Measurements from ENCODE around the gene SLC25A12.

DNA sequence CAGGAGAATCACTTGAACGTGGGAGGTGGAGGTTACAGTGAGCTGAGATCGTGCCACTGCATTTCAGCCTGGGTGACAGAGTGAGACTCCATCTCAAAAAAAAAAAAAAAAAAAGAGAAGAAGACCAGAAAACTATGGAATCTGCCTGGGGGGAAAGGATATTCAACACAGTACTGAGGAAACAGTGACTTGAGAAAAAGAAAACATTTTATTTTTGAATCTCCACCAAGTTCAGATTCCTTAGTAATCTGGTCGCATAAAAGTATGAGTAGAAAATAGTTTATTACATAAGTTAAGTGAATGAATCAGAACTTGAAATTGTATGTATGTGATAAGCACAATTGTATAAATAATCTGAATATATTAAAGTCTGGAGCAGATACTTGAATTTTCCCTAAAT, 15.2 kb upstream of the SLC25A12 start:
- TF ChIP-seq, protein P1, sequence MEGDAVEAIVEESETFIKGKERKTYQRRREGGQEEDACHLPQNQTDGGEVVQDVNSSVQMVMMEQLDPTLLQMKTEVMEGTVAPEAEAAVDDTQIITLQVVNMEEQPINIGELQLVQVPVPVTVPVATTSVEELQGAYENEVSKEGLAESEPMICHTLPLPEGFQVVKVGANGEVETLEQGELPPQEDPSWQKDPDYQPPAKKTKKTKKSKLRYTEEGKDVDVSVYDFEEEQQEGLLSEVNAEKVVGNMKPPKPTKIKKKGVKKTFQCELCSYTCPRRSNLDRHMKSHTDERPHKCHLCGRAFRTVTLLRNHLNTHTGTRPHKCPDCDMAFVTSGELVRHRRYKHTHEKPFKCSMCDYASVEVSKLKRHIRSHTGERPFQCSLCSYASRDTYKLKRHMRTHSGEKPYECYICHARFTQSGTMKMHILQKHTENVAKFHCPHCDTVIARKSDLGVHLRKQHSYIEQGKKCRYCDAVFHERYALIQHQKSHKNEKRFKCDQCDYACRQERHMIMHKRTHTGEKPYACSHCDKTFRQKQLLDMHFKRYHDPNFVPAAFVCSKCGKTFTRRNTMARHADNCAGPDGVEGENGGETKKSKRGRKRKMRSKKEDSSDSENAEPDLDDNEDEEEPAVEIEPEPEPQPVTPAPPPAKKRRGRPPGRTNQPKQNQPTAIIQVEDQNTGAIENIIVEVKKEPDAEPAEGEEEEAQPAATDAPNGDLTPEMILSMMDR (IDR thresholded peaks at IDR 0.05; ENCODE audit: extremely low read depth in 1 of 2, insufficient read depth in 1 of 2, low read depth in 1 of 2, low read length in 2 of 2), result no peak
- TF ChIP-seq FOS (IDR thresholded peaks at IDR 0.05; ENCODE audit: borderline replicate concordance, insufficient read depth, low read length) (no peak), EZH2 (IDR thresholded peaks at IDR 0.05; ENCODE audit: borderline replicate concordance, low read depth, low read length, severe bottlenecking) (no peak), POLR2AphosphoS5 (IDR thresholded peaks at IDR 0.05; ENCODE audit: insufficient read depth, low read depth, low read length) (no peak), JUN (IDR thresholded peaks at IDR 0.05; ENCODE audit: borderline replicate concordance, insufficient read depth, insufficient read length, low read depth) (no peak), POLR2A (IDR thresholded peaks at IDR 0.05; ENCODE audit: low read depth, low read length) (no peak)
